PC-3 (cell line): ENCODE results near the gene MYH10. TPM values are rescaled to one million over a fixed set of nuclear protein-coding genes. Genes with fewer than 3 reads are reported as not detected.

Experiments used
- ATAC-seq: fragments of 200-7000 bp; cut with Tn5 transposase; 2 replicates; pipeline ENCODE4 v1.9.1; 2020; ENCODE audit warnings: mild to moderate bottlenecking, moderate library complexity
- BruUV-seq: library from RNA; stranded (reverse); fragments of 400-500 nt; replicated peaks from 2 replicates; lab custom pipeline; 2021; lab: Mats Ljungman, UMichigan
- CTCF ChIA-PET: fragments of 300-600 bp; sonication (Branson Sonifier 250); formaldehyde crosslinking; loops from one replicate; lab custom pipeline; 2022; ENCODE audit warnings: antibody characterized with exemption; lab: Charles Lee
- POLR2A ChIA-PET: fragments of 300-600 bp; sonication (Branson Sonifier 250); formaldehyde crosslinking; loops from one replicate; lab custom pipeline; 2022; ENCODE audit warnings: antibody characterized with exemption; ENCODE audit not compliant: unreplicated experiment; lab: Charles Lee
- DNase-seq: peaks from one replicate; pipeline ENCODE4 v3.0.0-alpha.2; 2015
- H2AFZ ChIP-seq: fragments of 300-600 bp; sonication (generic); 2 replicates; pipeline ENCODE4 v1.6.0; 2016; ENCODE audit warnings: antibody characterized with exemption, low read length
- H3F3A ChIP-seq: fragments of 300-600 bp; sonication (generic); one replicate; pipeline ENCODE4 v1.6.0; 2017; ENCODE audit warnings: antibody characterized with exemption, low read length, control low read depth, mild to moderate bottlenecking; ENCODE audit not compliant: unreplicated experiment
- H3K27ac ChIP-seq: fragments of 300-600 bp; sonication (generic); 2 replicates; pipeline ENCODE4 v1.5.1; 2016; ENCODE audit warnings: mild to moderate bottlenecking, low read length
- H3K27me3 ChIP-seq: fragments of 300-600 bp; sonication (generic); 2 replicates; pipeline ENCODE4 v1.6.1; 2016; ENCODE audit warnings: low read length, mixed read lengths
- H3K36me3 ChIP-seq: fragments of 300-600 bp; sonication (generic); 2 replicates; pipeline ENCODE4 v1.6.1; 2016; ENCODE audit warnings: low read depth, mixed run types, low read length, mixed read lengths
- H3K4me1 ChIP-seq: fragments of 300-600 bp; sonication (generic); 2 replicates; pipeline ENCODE4 v1.5.1; 2016; ENCODE audit warnings: low read length; ENCODE audit not compliant: insufficient read depth
- H3K4me2 ChIP-seq: fragments of 300-600 bp; sonication (generic); 2 replicates; pipeline ENCODE4 v1.6.0; 2016; ENCODE audit warnings: low read length
- H3K4me3 ChIP-seq: fragments of 300-600 bp; sonication (generic); 2 replicates; pipeline ENCODE4 v1.5.1; 2016; ENCODE audit warnings: mild to moderate bottlenecking, low read length, mixed read lengths
- H3K79me2 ChIP-seq: fragments of 300-600 bp; sonication (generic); 2 replicates; pipeline ENCODE4 v1.6.1; 2017; ENCODE audit warnings: low read length, mixed read lengths
- H3K9ac ChIP-seq: fragments of 300-600 bp; sonication (generic); 2 replicates; pipeline ENCODE4 v1.6.0; 2016; ENCODE audit warnings: mild to moderate bottlenecking, low read length
- H3K9me2 ChIP-seq: fragments of 300-600 bp; sonication (generic); replicated peaks from 2 replicates; pipeline ENCODE4 v1.6.1; 2016; ENCODE audit warnings: mixed run types, low read length, mixed read lengths
- H3K9me3 ChIP-seq: fragments of 300-600 bp; sonication (generic); 2 replicates; pipeline ENCODE4 v1.6.1; 2016; ENCODE audit warnings: low read length, mixed read lengths
- H4K20me1 ChIP-seq: fragments of 300-600 bp; sonication (generic); 2 replicates; pipeline ENCODE4 v1.6.1; 2016; ENCODE audit warnings: low read length, mixed read lengths
- CTCF ChIP-seq: fragments of 300-600 bp; sonication (generic); conservative IDR thresholded peaks from 2 replicates; pipeline ENCODE4 v1.5.1; 2017; ENCODE audit warnings: antibody characterized with exemption, low read depth, mild to moderate bottlenecking, low read length
- EZH2 ChIP-seq: fragments of 300-600 bp; sonication (generic); IDR thresholded peaks from one replicate; pipeline ENCODE4 v1.6.1; 2017; ENCODE audit warnings: antibody characterized with exemption, mild to moderate bottlenecking, low read length; ENCODE audit not compliant: unreplicated experiment
- EZH2phosphoT487 ChIP-seq: fragments of 300-600 bp; sonication (generic); IDR thresholded peaks from 2 replicates; pipeline ENCODE4 v1.6.1; 2018; ENCODE audit warnings: mild to moderate bottlenecking, antibody characterized with exemption, low read length, borderline replicate concordance
- intact Hi-C: fragments of 100-400 bp; cut with micrococcal nuclease; formaldehyde crosslinking; loops from 2 replicates; pipeline ENCODE4 v1.9.0; 2023
- total RNA-seq: library from RNA; depleted of rRNA; stranded (reverse); fragments of >200 nt; gene quantifications from 2 replicates; pipeline ENCODE4 v1.2.3, GENCODE V29; 2014

MYH10 gene
- total RNA-seq, 1 experiment from 2014 or later, result 44.6 TPM

GRCh38 chr17:8481089-8481488, 149.4 kb downstream of the MYH10 start:
- no peaks in the 10 kb centered on the region for H3F3A ChIP-seq
- intact Hi-C loops, result no loop called here
- no peak overlapping the region for H3K4me2 ChIP-seq
- ATAC-seq (no peak), DNase-seq (no peak)
- no peaks in the 10 kb centered on the region for H3K79me2 ChIP-seq
- H3K4me3 ChIP-seq, result no peak overlapping the region
- ChIA-PET CTCF (no interaction called here), POLR2A (no interaction called here)
- H3K27me3 ChIP-seq, result no peaks in the 10 kb centered on the region
- no TSS peak for BruUV-seq
- H3K9me3 ChIP-seq, result no peaks in the 10 kb centered on the region
- no peaks in the 10 kb centered on the region for H4K20me1 ChIP-seq
- peaks cover 16% of the 10 kb centered on the region for H3K36me3 ChIP-seq
- H2AFZ ChIP-seq, result no peak overlapping the region
- H3K27ac ChIP-seq, result no peak overlapping the region
- no peaks in the 10 kb centered on the region for H3K9me2 ChIP-seq
- TF ChIP-seq CTCF, result no peak
- no peak for TF ChIP-seq EZH2
- no peak overlapping the region for H3K9ac ChIP-seq
- no peaks in the 10 kb centered on the region for H3K4me1 ChIP-seq

DNA sequence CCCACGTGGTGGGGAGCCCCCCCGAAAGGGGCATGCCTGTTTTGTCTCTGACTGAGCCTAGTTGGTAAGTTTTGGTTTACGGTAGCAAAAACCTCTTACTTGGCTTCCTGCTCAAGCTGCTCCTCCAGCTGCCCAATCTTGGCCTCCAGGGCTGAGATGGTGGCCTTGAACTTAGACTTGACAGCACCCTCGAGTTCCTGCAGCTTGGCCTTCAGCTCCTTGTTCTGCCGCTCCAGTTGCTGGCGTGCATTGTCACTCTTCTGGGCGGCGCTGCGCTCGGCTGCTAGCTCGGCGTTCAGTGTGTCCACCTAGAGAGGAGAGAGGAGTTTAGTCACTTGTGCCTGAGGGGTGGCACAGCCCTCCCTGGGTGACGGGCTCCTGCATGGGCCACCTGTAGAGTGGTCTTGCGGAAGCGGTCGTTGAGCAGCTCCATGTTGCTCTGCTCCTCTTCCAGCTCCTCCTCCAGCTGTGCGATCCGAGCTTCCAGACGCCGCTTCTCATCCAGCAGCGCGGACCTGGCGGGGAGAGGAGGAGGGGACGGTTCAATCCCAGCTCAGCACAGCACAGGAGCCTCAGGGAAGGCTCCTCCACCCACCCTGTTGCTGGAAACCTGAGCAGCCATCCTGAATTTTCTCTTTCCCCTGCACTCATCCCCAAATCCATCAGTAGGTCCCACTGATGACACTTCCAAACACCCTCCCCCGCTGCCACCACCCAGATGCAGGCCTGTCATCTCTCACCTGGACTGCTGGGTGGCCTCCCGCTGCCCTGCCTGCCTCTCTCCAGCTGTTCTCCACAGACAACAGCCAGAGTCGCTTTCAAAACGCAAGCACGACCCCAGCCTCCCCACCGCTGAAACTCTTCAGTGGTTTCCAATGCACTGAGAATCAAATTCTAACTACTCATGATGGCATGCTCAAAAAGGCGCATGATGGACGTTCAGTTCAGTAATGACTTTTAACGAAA, 150.2 kb downstream of the MYH10 start:
- CTCF ChIA-PET, result no interaction called here
- ATAC-seq, result no peak
- no peaks in the 10 kb centered on the region for H3K27me3 ChIP-seq
- no peaks in the 10 kb centered on the region for H3K9me2 ChIP-seq
- no peak for DNase-seq
- H3K4me2 ChIP-seq, result no peak overlapping the region
- POLR2A ChIA-PET, result no interaction called here
- H3K79me2 ChIP-seq, result no peaks in the 10 kb centered on the region
- no peak for TF ChIP-seq EZH2
- TF ChIP-seq EZH2phosphoT487, result no peak
- no peak for TF ChIP-seq CTCF
- H2AFZ ChIP-seq, result no peak overlapping the region
- peaks cover 16% of the 10 kb centered on the region for H3K36me3 ChIP-seq
- no peak overlapping the region for H3K27ac ChIP-seq
- no peak overlapping the region for H3K9ac ChIP-seq
- H3K4me3 ChIP-seq, result no peak overlapping the region
- H3K4me1 ChIP-seq, result no peaks in the 10 kb centered on the region
- no peaks in the 10 kb centered on the region for H3F3A ChIP-seq
- intact Hi-C loops, result no loop called here
- no peaks in the 10 kb centered on the region for H3K9me3 ChIP-seq
- BruUV-seq, result no TSS peak
- no peaks in the 10 kb centered on the region for H4K20me1 ChIP-seq

- BruUV-seq, result no TSS peak
- intact Hi-C loops, result no loop called here
- POLR2A ChIA-PET, result no interaction called here
These were observed 151.0 kb downstream of the MYH10 start for GRCh38 chr17:8479431-8479947.

More at GRCh38 chr17:8479431-8479947, 151.0 kb downstream of the MYH10 start:
- no peaks in the 10 kb centered on the region for H4K20me1 ChIP-seq
- H3K79me2 ChIP-seq, result no peaks in the 10 kb centered on the region
- TF ChIP-seq EZH2phosphoT487 (no peak), EZH2 (no peak)
- H2AFZ ChIP-seq, result no peak overlapping the region
- H3K4me2 ChIP-seq, result no peak overlapping the region
- H3K36me3 ChIP-seq, result peaks cover 11% of the 10 kb centered on the region
- ATAC-seq (no peak), DNase-seq (no peak)
- no peak overlapping the region for H3K9ac ChIP-seq
- H3K9me3 ChIP-seq, result no peaks in the 10 kb centered on the region
- no peaks in the 10 kb centered on the region for H3K27me3 ChIP-seq
- no peaks in the 10 kb centered on the region for H3F3A ChIP-seq
- H3K4me3 ChIP-seq, result no peak overlapping the region
- CTCF ChIA-PET, result no interaction called here
- no peaks in the 10 kb centered on the region for H3K4me1 ChIP-seq
- no peaks in the 10 kb centered on the region for H3K9me2 ChIP-seq
- no peak overlapping the region for H3K27ac ChIP-seq
